ENCODE measurements around the gene BTRC. TPM values are rescaled to one million over a fixed set of nuclear protein-coding genes. Genes with fewer than 3 reads are reported as not detected.

BTRC gene
- total and polyA plus RNA-seq, 10 of the 15 experiments (the other 5 are each of a cell fraction or from before 2014, with no cell fraction given) = 2.2 to 18.6 (median 8.6) TPM

GRCh38 chr10:101601541-101601940 is 247.6 kb downstream of the BTRC start:
- no peak for DNase-seq (ENCODE audit: low read depth, low spot score)
- SMC1A ChIA-PET (ENCODE audit: uncharacterized antibody, unreplicated experiment) = interaction anchor here (1.4 to 8.7 kb wide), 4 partner anchors 16 to 181 kb away, joined by 3 to 139 read pairs (median 6); partner anchors contain the start of gene NPM3
- no peak overlapping the region for H3K9ac ChIP-seq (ENCODE audit: control insufficient read depth, insufficient read depth, low read length)
- no peaks in the 10 kb centered on the region for H3K79me2 ChIP-seq (ENCODE audit: control insufficient read depth, insufficient read depth, low read length)
- intact Hi-C loops (cut with micrococcal nuclease; ENCODE audit: unreplicated experiment) = no loop called here
- no peaks in the 10 kb centered on the region for H4K20me1 ChIP-seq (ENCODE audit: control insufficient read depth, insufficient read depth)
- TF ChIP-seq, protein P1, sequence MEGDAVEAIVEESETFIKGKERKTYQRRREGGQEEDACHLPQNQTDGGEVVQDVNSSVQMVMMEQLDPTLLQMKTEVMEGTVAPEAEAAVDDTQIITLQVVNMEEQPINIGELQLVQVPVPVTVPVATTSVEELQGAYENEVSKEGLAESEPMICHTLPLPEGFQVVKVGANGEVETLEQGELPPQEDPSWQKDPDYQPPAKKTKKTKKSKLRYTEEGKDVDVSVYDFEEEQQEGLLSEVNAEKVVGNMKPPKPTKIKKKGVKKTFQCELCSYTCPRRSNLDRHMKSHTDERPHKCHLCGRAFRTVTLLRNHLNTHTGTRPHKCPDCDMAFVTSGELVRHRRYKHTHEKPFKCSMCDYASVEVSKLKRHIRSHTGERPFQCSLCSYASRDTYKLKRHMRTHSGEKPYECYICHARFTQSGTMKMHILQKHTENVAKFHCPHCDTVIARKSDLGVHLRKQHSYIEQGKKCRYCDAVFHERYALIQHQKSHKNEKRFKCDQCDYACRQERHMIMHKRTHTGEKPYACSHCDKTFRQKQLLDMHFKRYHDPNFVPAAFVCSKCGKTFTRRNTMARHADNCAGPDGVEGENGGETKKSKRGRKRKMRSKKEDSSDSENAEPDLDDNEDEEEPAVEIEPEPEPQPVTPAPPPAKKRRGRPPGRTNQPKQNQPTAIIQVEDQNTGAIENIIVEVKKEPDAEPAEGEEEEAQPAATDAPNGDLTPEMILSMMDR (IDR thresholded peaks at IDR 0.05 in 2 of 3, conservative IDR thresholded peaks at IDR 0.05 in 1 of 3; ENCODE audit: control insufficient read depth in 2 of 3, extremely low read depth in 1 of 3, insufficient read depth in 1 of 3, low read depth in 3 of 3, low read length in 3 of 3) = no peak
- no peak for TF ChIP-seq NBN (IDR thresholded peaks at IDR 0.05)
- no peak for TF ChIP-seq MEF2A (IDR thresholded peaks at IDR 0.05; ENCODE audit: insufficient read depth, low read depth, low read length)
- no peak for TF ChIP-seq SUZ12 (IDR thresholded peaks at IDR 0.05; ENCODE audit: unreplicated experiment)
- no peak for TF ChIP-seq GATAD2B (conservative IDR thresholded peaks at IDR 0.05; ENCODE audit: low read depth)
- TF ChIP-seq RAD51 (IDR thresholded peaks at IDR 0.05) = no peak
- TF ChIP-seq, protein P2, sequence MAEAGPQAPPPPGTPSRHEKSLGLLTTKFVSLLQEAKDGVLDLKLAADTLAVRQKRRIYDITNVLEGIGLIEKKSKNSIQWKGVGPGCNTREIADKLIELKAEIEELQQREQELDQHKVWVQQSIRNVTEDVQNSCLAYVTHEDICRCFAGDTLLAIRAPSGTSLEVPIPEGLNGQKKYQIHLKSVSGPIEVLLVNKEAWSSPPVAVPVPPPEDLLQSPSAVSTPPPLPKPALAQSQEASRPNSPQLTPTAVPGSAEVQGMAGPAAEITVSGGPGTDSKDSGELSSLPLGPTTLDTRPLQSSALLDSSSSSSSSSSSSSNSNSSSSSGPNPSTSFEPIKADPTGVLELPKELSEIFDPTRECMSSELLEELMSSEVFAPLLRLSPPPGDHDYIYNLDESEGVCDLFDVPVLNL (IDR thresholded peaks at IDR 0.05; ENCODE audit: low read depth, low read length) = no peak
- TF ChIP-seq, protein P3, sequence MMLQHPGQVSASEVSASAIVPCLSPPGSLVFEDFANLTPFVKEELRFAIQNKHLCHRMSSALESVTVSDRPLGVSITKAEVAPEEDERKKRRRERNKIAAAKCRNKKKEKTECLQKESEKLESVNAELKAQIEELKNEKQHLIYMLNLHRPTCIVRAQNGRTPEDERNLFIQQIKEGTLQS (IDR thresholded peaks at IDR 0.05; ENCODE audit: borderline replicate concordance, extremely low read depth, low read depth, low read length) = no peak
- TF ChIP-seq, protein P4, sequence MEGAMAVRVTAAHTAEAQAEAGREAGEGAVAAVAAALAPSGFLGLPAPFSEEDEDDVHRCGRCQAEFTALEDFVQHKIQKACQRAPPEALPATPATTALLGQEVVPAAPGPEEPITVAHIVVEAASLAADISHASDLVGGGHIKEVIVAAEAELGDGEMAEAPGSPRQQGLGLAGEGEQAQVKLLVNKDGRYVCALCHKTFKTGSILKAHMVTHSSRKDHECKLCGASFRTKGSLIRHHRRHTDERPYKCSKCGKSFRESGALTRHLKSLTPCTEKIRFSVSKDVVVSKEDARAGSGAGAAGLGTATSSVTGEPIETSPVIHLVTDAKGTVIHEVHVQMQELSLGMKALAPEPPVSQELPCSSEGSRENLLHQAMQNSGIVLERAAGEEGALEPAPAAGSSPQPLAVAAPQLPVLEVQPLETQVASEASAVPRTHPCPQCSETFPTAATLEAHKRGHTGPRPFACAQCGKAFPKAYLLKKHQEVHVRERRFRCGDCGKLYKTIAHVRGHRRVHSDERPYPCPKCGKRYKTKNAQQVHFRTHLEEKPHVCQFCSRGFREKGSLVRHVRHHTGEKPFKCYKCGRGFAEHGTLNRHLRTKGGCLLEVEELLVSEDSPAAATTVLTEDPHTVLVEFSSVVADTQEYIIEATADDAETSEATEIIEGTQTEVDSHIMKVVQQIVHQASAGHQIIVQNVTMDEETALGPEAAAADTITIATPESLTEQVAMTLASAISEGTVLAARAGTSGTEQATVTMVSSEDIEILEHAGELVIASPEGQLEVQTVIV (IDR thresholded peaks at IDR 0.05; ENCODE audit: borderline replicate concordance, partially characterized antibody) = no peak
- TF ChIP-seq, protein P5, sequence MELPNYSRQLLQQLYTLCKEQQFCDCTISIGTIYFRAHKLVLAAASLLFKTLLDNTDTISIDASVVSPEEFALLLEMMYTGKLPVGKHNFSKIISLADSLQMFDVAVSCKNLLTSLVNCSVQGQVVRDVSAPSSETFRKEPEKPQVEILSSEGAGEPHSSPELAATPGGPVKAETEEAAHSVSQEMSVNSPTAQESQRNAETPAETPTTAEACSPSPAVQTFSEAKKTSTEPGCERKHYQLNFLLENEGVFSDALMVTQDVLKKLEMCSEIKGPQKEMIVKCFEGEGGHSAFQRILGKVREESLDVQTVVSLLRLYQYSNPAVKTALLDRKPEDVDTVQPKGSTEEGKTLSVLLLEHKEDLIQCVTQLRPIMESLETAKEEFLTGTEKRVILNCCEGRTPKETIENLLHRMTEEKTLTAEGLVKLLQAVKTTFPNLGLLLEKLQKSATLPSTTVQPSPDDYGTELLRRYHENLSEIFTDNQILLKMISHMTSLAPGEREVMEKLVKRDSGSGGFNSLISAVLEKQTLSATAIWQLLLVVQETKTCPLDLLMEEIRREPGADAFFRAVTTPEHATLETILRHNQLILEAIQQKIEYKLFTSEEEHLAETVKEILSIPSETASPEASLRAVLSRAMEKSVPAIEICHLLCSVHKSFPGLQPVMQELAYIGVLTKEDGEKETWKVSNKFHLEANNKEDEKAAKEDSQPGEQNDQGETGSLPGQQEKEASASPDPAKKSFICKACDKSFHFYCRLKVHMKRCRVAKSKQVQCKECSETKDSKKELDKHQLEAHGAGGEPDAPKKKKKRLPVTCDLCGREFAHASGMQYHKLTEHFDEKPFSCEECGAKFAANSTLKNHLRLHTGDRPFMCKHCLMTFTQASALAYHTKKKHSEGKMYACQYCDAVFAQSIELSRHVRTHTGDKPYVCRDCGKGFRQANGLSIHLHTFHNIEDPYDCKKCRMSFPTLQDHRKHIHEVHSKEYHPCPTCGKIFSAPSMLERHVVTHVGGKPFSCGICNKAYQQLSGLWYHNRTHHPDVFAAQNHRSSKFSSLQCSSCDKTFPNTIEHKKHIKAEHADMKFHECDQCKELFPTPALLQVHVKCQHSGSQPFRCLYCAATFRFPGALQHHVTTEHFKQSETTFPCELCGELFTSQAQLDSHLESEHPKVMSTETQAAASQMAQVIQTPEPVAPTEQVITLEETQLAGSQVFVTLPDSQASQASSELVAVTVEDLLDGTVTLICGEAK (IDR thresholded peaks at IDR 0.05; ENCODE audit: borderline replicate concordance) = no peak
- no peak for TF ChIP-seq SREBF1 (IDR thresholded peaks at IDR 0.05; ENCODE audit: low read length)
- FAIRE-seq = no peak
- H3K4me1 ChIP-seq (ENCODE audit: control insufficient read depth, insufficient read depth, low read length) = no peaks in the 10 kb centered on the region
- H3K4me3 ChIP-seq = no peak overlapping the region
- no peaks in the 10 kb centered on the region for H3K9me3 ChIP-seq (replicated peaks; ENCODE audit: control insufficient read depth, insufficient read depth, low read length)
- no TSS peak for BruUV-seq (replicated peaks)
- no peak overlapping the region for H3K27ac ChIP-seq (ENCODE audit: control insufficient read depth, insufficient read depth)
- no peak overlapping the region for H2AFZ ChIP-seq (ENCODE audit: control insufficient read depth, low read depth, low read length)
- POLR2A ChIA-PET = interaction anchor here (1.6 kb wide), 1 partner anchor 180 kb away, joined by 3 read pairs; no protein-coding TSS in a partner anchor
- CTCF ChIA-PET = interaction anchor here (1.2 to 13.9 kb wide), 10 partner anchors 10 to 220 kb away, joined by 4 to 334 read pairs (median 6); partner anchors contain the start of gene NPM3
- in situ Hi-C loops (cut with MboI) = loop anchor here (5.0 kb wide), 1 partner anchor 476 kb away; no protein-coding TSS in a partner anchor
- RAD21 ChIA-PET (ENCODE audit: unreplicated experiment) = interaction anchor here (1.7 to 9.4 kb wide), 4 partner anchors 120 to 239 kb away, joined by 7 to 172 read pairs (median 14); partner anchors contain the start of gene NPM3
- 0% methylated on average over 1 of the region's 1 CpG for WGBS (ENCODE audit: insufficient coverage, insufficient replicate concordance, low lambda C conversion rate, missing lambda C conversion rate)
- H3K4me2 ChIP-seq (ENCODE audit: control insufficient read depth, insufficient read depth) = no peak overlapping the region
- ATAC-seq = no peak
- no peaks in the 10 kb centered on the region for H3K27me3 ChIP-seq (replicated peaks in 1 of 2; ENCODE audit: control insufficient read depth in 2 of 2, insufficient read depth in 2 of 2, low read length in 1 of 2)
- H3K36me3 ChIP-seq (ENCODE audit: control insufficient read depth in 2 of 2, insufficient read depth in 2 of 2, low read length in 1 of 2) = no peaks in the 10 kb centered on the region; a peak in 1 of 4 replicates

All from GM12878 (cell line).